Measurements from ENCODE around the gene C8A. TPM values are rescaled to one million over a fixed set of nuclear protein-coding genes. Genes with fewer than 3 reads are reported as not detected.
A peak's percentile ranks its signal among the peaks of the same experiment; 100 is the strongest.

C8A gene
- total and polyA plus RNA-seq, 4 donors = 144 to 669 (median 275) TPM

DNA sequence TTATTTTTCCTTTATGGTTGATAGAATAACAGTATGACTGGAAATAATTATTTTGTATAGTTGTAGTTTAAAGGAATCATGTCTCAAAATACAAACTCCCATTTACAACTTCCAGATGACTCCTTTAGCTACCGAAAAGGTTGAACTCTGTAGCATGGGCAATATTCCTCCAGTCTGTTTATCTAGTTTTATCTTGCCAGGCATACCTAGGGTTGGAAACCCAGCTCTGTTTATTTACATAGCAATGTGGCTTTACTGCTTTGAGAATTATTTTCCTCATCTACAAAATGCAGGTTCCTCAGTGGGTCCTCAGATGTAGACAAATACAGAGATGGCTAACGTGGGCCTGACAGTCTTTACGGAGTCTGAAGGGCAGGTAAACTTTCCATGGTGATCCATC is 51.1 kb downstream of the C8A start (continued):
- TF ChIP-seq, protein P1, sequence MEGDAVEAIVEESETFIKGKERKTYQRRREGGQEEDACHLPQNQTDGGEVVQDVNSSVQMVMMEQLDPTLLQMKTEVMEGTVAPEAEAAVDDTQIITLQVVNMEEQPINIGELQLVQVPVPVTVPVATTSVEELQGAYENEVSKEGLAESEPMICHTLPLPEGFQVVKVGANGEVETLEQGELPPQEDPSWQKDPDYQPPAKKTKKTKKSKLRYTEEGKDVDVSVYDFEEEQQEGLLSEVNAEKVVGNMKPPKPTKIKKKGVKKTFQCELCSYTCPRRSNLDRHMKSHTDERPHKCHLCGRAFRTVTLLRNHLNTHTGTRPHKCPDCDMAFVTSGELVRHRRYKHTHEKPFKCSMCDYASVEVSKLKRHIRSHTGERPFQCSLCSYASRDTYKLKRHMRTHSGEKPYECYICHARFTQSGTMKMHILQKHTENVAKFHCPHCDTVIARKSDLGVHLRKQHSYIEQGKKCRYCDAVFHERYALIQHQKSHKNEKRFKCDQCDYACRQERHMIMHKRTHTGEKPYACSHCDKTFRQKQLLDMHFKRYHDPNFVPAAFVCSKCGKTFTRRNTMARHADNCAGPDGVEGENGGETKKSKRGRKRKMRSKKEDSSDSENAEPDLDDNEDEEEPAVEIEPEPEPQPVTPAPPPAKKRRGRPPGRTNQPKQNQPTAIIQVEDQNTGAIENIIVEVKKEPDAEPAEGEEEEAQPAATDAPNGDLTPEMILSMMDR (IDR thresholded peaks at IDR 0.05; ENCODE audit: low read depth, low read length, missing input control) = no peak
- TF ChIP-seq RAD21 (IDR thresholded peaks at IDR 0.05) = peak; percentile 31 to 35
- TF ChIP-seq TAF1 (conservative IDR thresholded peaks at IDR 0.05) = no peak
- no peak for TF ChIP-seq HNF4G (IDR thresholded peaks at IDR 0.05)
- TF ChIP-seq GABPA (IDR thresholded peaks at IDR 0.05 in 1 of 2, conservative IDR thresholded peaks at IDR 0.05 in 1 of 2) = no peak
- peak; percentile 60 to 62 for TF ChIP-seq RXRA (IDR thresholded peaks at IDR 0.05)
- TF ChIP-seq, protein P2, sequence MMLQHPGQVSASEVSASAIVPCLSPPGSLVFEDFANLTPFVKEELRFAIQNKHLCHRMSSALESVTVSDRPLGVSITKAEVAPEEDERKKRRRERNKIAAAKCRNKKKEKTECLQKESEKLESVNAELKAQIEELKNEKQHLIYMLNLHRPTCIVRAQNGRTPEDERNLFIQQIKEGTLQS (IDR thresholded peaks at IDR 0.05) = no peak
- peak; percentile 55 for TF ChIP-seq YY1 (IDR thresholded peaks at IDR 0.05)

DNA sequence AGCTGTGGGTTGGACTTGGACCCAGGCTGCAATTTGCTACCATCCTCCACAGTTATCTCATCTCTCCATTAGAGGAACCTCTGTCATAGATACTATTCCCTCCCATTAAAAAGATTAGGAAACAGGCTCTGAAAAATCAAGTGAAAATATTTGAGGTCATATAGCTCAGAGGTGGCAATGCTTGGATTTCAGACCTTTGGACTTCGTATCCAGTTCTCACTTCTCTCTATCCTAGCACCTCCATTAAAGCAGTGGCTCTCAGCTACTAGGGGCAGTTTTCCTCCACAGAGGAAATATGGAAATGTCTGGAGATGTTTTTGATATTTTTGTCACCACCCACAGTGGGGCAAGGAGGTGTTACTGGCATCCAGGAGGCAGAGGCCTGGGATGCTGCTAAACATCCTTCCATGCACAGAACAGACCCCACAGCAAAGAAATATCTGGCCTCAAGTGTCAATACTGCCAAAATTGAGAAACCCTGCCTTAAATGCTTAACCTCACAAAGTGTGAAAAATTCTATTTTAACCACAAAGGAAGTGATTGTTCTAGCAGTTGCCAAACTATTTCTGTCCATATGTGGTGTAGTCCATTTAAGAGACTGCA is 54.1 kb downstream of the C8A start:
- TF ChIP-seq, protein P1 (IDR thresholded peaks at IDR 0.05; ENCODE audit: low read depth, low read length, missing input control) = no peak
- TF ChIP-seq, protein P3, sequence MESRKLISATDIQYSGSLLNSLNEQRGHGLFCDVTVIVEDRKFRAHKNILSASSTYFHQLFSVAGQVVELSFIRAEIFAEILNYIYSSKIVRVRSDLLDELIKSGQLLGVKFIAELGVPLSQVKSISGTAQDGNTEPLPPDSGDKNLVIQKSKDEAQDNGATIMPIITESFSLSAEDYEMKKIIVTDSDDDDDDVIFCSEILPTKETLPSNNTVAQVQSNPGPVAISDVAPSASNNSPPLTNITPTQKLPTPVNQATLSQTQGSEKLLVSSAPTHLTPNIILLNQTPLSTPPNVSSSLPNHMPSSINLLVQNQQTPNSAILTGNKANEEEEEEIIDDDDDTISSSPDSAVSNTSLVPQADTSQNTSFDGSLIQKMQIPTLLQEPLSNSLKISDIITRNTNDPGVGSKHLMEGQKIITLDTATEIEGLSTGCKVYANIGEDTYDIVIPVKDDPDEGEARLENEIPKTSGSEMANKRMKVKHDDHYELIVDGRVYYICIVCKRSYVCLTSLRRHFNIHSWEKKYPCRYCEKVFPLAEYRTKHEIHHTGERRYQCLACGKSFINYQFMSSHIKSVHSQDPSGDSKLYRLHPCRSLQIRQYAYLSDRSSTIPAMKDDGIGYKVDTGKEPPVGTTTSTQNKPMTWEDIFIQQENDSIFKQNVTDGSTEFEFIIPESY (IDR thresholded peaks at IDR 0.05) = peak; percentile 94
- TF ChIP-seq GABPA (IDR thresholded peaks at IDR 0.05 in 1 of 2, conservative IDR thresholded peaks at IDR 0.05 in 1 of 2) (peak in 1 of 2 donors; percentile 16), RAD21 (IDR thresholded peaks at IDR 0.05) (peak; percentile 64 to 67), HNF4A (conservative IDR thresholded peaks at IDR 0.05) (peak; percentile 99 to 100), SP1 (IDR thresholded peaks at IDR 0.05) (peak; percentile 99), JUND (IDR thresholded peaks at IDR 0.05) (peak; percentile 89), TAF1 (conservative IDR thresholded peaks at IDR 0.05) (peak; percentile 62), HNF4G (IDR thresholded peaks at IDR 0.05) (peak; percentile 97), FOXA2 (IDR thresholded peaks at IDR 0.05) (peak; percentile 37), EGR1 (IDR thresholded peaks at IDR 0.05; ENCODE audit: low read depth in 2 of 2) (peak; percentile 52 to 77), RXRA (IDR thresholded peaks at IDR 0.05) (peak; percentile 93), FOXA1 (IDR thresholded peaks at IDR 0.05) (peak; percentile 71), YY1 (IDR thresholded peaks at IDR 0.05) (peak; percentile 94), NR2F2 (IDR thresholded peaks at IDR 0.05) (peak; percentile 76)
- TF ChIP-seq, protein P4, sequence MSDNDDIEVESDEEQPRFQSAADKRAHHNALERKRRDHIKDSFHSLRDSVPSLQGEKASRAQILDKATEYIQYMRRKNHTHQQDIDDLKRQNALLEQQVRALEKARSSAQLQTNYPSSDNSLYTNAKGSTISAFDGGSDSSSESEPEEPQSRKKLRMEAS (IDR thresholded peaks at IDR 0.05) = peak; percentile 73
- TF ChIP-seq, protein P2 (IDR thresholded peaks at IDR 0.05) = peak; percentile 67
- TF ChIP-seq, protein P5, sequence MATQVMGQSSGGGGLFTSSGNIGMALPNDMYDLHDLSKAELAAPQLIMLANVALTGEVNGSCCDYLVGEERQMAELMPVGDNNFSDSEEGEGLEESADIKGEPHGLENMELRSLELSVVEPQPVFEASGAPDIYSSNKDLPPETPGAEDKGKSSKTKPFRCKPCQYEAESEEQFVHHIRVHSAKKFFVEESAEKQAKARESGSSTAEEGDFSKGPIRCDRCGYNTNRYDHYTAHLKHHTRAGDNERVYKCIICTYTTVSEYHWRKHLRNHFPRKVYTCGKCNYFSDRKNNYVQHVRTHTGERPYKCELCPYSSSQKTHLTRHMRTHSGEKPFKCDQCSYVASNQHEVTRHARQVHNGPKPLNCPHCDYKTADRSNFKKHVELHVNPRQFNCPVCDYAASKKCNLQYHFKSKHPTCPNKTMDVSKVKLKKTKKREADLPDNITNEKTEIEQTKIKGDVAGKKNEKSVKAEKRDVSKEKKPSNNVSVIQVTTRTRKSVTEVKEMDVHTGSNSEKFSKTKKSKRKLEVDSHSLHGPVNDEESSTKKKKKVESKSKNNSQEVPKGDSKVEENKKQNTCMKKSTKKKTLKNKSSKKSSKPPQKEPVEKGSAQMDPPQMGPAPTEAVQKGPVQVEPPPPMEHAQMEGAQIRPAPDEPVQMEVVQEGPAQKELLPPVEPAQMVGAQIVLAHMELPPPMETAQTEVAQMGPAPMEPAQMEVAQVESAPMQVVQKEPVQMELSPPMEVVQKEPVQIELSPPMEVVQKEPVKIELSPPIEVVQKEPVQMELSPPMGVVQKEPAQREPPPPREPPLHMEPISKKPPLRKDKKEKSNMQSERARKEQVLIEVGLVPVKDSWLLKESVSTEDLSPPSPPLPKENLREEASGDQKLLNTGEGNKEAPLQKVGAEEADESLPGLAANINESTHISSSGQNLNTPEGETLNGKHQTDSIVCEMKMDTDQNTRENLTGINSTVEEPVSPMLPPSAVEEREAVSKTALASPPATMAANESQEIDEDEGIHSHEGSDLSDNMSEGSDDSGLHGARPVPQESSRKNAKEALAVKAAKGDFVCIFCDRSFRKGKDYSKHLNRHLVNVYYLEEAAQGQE (IDR thresholded peaks at IDR 0.05) = peak; percentile 62
- no peak overlapping the region for H3K4me3 ChIP-seq (ENCODE audit: low read depth in 1 of 3, low read length in 3 of 3)
- H3K27ac ChIP-seq (ENCODE audit: low read depth in 1 of 2, low read length in 2 of 2) = peak overlapping the region; percentile 91 to 95
- H3K27me3 ChIP-seq (ENCODE audit: control insufficient read depth in 4 of 4, insufficient read depth in 4 of 4, low read length in 3 of 4) = no peaks in the 10 kb centered on the region
- H3K9ac ChIP-seq (ENCODE audit: low read depth in 1 of 2, low read length in 2 of 2) = peak overlapping the region in 1 of 2 donors; percentile 83
- WGBS = 35% methylated on average over 1 of the region's 1 CpG
- H3K9me3 ChIP-seq (ENCODE audit: control insufficient read depth in 4 of 4, low read length in 3 of 4) = no peaks in the 10 kb centered on the region
- H3K36me3 ChIP-seq (ENCODE audit: control insufficient read depth in 4 of 4, insufficient read depth in 3 of 4, low read depth in 1 of 4, low read length in 3 of 4) = peaks cover 0 to 5% (median 0%) of the 10 kb centered on the region in 4 donors
- DNase-seq (ENCODE audit: low spot score) = no peak
- peaks cover 25 to 78% (median 34%) of the 10 kb centered on the region in 4 donors for H3K4me1 ChIP-seq (ENCODE audit: control insufficient read depth in 4 of 4, insufficient read depth in 4 of 4, low read length in 3 of 4)
